Fibroblast of upper back skin (primary cell): Measurements from ENCODE around the gene C1orf226.

Experiments used
- DNase-seq: peaks from one replicate; pipeline ENCODE4 v3.0.0-alpha.2; 2013

Gene C1orf226

DNA sequence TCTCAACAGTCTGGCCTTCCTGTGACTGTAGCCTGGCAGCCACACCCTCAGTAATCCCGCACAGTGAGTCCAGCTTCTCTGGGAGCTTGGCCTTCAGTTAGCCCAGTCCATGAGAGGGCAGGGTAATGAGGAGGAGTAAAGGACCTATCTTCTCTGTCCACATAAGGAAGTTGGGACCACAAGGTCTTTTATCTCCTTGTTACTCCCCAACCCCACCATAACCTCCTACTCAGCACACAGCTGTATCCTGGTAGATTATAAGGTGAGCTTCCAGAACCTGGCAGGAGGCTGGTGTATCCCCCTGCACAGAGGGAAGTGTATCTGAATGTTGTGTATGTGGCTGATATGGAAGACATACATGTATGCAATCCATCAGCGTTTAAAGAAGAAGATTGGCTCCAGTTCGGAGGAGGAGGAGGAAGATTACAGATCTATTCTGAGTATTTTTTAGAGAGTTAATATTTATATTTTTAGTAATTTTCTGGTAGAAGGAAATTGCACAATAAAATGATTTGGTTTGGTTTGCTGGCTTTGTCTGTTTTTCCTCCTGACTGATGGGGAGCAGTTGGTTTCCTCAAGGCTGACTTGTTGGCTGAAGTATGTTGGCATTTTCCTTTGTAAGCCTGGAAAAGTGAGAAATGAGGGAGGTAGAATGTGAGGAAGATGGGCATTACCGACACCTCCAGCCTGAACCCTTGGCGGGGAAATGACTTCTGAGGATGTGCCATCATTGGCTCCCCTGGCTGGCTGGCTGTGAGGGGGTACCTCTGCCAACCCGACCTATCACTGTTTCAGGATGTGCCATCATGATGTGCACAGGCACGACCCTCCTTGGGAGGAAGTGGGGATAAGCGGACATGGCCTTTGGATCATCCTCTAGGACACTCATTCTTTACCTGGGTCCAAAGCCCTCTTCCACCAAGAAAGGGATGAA is 5.0 kb downstream of the C1orf226 start:
- DNase-seq, result no peak

DNA sequence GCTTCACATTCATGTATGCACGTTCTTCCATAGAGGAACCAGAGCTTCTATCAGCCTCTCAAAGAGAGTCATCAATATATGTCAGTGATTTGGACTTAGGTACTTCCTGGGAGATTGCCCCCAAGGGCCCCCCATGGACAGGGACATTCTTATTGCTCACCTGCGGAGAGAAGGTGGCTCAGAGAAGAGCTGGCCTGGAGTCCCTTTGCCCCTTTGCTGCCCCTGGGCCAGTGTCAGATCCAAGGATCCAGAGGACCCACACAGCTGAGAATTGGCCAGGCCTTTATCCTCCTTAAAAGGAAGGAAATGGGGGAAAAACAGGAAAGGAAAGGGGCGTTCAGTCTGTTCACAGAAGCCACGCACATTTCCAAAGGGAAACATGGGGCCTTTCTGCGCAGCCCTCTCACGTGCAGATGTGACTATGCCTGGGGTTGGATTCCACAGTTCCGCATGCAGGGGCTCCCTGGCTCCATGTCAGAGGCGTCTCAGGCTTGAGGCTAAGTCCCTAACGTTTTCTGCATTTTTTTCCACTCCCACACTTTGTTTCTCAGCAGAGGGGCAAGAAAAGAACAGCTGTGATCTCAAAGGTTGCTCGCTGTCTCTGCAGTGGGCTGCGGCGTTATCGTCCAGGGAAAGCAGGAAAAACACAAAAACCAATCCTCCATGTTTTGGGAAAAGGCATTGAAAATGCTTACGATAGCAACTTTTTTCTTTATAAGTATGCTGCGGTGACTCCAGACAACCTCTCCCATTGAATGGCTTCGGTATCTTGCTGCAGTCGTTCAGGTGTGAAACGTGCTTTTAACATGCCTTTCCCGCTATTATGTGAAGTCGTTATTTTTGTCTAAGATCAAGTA is 5.9 kb downstream of the C1orf226 start:
- DNase-seq, result no peak

DNA sequence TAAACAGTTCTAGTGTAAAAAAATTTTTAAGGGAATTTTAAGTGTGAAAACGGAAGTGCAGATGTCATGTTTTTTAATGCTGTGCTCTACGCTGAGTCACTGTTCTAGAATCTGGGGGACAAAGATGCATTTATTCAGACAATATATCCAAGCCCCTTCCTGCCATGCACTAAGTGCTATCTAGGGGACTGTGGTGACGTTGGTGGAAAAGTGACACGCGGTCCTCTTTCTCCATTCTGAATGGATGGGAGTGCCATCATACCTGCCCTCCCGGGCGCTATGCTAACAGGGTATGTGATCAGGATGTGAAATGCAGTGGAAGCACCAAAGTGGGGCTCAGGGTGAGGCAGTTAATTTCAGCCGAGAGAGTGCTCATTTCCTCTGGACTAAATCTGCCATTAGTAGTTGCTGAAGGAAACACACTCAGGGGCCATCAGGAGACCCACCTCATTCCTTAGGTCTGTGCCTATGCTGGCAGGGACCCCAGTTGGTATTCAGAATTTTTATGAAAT is 6.6 kb downstream of the C1orf226 start:
- no peak for DNase-seq

DNA sequence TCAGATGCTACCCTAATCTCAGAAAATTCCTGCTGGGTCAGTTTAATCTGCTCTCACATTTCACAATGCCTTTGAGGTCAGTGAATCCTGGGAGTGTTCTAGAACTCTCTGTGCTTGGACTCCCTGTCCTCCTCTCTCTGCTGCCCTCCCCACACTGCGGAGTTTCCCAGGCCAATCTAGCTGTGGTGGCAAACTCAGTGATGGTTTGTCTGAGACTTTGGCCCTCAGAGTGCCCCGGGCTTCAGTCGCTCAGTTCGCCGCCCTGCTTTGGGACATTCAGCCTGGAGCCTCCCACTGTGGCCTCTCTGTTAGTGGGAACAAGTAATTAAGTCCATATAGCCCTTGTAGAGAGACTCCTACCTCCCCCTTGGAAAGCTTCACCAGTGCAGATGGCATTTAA is 7.1 kb downstream of the C1orf226 start:
- DNase-seq, result no peak

DNA sequence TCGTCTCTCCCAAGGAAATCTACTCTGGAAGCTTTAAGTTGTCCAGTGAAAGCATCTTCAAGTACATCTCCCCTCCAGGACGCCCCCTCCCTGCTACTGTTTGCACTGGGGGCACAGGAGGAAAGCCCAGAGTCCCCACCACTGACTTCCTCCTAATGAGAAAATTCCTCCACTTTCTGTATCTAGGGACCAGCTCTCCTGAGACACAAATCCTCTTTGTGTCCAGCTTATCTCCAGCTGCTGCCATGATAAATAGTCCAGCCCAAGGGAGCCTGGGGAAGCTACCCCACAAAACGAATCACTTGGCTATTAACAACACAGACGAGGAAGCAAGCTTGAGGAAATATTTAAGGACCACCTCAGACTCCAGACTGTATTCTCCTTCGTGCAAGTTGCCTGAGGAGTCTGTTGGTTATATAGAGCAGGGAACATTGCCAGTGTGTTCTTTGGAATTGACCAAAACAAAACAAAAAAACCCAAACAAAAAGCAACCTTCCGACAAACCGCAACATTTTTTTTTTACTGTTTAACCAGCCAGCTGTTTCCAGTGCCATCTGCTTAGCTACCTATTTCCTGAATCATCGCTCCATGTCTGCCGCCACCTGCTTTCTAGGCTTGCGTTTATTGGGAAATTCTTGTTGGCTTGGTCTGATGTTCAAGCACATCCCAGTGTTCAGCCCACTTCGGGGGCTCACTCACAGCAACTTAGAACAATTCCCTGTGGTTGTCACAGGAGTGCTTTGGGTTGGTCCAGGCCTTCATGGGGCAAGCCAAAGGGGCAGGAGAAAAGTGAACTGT is 7.7 kb downstream of the C1orf226 start:
- DNase-seq, result peak; percentile 13

DNA sequence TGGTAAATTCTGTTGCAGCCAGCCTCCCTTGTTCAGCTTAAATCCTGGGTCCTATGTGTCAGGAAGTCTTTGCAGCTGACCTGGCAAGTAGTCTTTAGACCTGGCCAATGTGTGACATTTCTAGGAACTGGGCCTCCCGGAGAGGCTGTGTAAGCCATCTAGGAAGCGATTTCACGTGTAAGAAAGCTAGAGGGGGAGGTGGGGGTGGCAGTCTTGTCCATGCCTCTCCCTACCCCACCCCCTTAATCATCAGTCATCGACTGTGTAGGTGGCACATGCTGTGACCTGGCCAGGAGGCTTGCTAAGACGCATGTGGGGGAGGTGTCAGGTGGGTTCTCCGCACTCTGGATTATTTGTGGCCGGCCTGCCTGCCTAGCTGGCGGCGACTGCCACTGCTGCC is 8.4 kb downstream of the C1orf226 start:
- DNase-seq, result no peak

DNA sequence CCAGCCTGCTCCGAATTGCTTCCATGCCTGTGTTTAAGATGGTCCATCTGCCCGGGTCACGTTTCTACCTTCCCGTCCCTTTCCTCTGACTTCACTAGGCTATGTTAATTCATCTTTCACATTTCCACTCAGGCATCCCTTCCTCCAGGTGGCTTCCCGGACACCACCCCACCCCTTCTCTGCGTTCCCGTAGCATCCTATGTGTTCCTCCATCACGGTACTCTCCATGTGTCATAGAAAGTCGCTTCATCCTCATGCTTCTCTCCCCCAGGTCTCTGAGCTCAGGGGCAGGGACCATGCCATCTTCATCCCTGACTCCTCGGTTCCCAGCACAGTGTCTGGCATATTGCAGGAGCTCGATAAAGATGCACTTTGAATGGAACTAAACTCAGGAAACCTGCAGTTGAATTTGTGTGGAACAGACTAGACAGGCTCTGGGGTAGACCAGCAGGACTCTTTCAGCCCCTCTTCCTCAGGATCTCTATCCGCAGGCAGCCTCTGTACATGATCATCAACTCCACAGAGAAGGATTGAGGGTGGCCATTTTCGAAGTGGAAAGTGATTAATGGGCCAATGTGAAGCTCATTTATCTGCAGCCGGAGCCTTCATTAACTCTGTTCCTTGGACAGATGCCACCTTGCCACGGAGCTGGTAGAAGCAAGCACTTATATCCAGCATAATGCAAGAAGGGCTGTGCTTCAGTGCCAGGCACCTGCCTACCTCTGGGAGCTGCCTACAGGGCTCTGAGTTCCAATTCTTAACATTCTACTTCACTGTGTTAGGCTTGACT is 9.1 kb downstream of the C1orf226 start:
- DNase-seq, result no peak

DNA sequence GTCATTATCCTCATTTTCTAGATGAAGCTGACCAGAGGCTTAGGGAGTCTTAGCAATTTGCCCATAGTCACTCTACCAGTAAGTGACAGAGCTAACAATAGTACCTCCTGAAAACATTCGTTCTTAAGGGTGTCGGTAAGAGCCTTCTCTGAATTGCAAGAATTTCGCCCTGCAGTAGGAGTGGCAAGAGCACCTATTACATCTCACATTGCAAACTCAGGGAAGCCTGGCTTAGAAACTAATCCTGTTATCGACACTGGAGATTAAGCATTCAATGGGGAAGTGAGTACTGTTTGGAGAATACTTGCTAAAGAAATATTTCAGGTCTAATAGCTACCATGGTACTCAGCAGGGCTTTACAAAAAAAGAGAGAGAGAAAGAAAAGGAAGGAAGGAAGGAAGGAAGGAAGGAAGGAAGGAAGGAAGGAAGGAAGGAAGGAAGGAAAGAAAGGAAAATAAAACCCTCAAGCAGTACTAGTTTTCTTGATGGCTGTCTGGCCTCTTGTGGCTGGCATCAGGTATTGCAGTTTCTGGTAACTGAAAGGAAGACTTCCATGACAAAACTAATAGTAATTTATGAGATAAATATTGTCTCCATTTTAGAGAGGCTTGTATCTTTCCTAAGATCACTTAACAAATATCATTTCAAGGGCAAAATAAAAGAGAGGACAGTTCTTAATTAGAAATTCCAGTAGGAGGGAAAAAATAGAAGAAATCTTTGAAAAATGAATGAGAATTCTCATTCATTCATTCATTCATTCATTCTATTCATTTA is 10.4 kb downstream of the C1orf226 start:
- peak; percentile 45 for DNase-seq

DNA sequence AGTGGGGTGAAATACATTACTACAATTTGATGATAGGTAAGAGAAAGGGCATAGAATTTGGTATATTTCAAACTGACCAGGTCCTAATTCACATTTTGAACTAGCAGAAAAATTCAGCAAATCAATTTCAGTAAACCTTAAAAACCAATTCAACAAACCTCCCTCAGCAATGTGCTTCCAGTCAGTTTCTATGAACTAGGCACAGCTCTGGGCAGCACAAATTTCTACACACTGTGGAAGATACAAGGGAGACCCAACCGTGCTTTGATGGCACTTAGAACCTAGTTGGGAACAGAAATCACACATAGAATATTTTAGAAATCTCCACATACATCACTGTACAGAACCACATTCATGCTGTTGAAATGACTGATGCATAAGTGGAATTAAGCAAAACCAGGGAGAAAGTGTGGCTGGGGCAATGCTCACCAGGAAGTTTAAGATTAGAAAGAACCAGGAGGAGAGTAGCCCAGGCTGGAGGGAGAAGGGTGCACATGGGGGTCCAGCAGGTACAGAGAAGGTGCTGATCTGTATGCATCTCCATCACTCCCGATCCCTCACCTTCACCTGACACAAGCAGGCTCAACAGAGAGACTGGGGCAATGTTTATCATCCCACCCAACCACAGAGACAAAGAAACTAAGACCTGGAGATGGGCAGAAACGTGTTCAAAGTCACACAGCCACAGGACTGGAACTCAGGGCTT is 14.8 kb downstream of the C1orf226 start:
- DNase-seq, result no peak

DNA sequence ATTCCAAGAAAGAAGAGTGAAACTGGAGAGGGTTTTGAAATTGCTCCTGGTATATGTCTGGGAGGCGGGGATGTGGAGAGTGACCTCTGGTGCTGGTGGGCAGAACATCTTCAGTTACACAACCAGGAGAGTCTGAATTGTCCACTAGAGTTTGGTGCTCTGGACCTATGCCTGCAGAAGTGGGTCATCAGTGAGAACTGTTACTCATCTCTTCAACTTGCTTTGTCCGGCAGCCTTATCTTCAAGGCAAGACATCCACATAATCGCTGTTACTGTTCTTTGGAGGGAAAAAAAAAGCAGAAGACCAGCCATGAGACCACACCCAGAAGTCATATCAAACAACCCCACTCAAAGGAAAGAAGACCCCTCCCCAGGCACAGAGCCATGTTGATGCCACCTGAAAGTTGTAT is 15.5 kb downstream of the C1orf226 start:
- DNase-seq, result no peak

DNA sequence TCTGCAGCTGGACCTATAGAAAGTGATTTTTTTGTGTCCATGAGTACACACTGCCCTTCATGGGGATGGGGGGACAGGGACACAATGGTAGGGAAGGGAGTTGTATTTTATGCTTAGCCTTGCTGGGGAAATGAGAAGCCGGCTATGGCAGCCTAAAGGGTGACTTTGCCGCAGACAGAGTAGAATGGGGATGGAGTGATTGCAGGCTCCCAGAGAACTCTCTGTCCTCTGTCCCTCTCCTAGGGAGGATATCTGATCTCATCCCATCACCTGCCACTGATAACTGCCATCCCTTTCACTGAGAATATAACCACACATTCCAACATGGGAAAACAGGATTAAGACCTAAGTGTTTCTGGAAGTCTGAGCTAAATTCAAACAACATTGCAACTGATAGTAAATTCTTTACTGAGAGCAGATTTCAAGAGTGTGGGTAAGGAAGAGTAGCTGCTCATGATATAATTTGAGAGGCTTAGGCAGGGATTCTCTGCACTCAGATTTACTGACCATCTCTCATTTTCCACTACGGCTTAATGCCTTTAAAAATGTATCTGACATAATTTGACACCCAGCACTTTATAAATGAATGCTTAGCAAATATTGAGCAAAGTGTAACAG is 16.5 kb downstream of the C1orf226 start:
- no peak for DNase-seq

DNA sequence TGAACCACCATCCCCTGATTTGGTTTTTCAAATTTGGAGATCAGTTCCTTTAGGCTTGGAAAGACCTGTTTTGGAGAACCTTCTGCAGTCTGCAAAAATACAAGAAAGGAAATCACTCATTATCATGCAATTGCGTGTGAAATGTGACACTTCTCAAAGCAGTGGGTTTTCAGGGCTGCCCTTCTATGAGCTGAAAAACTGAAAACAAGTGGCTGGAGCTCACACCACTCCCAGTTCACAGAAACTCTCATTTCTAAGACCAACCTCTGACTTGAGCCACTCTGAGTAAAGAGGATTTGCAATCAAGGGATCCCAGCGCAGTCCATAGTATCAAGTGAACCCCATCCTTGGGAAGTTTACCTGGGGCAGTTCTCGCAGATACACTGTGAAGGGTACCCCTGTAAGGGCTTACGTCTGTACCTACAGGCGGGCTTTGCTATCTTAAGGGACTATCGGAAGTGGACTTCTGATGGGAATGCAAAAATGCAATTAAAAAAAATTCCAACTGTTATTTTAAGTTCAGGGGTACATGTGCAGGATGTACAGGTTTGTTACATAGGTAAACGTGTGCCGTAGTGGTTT is 17.6 kb downstream of the C1orf226 start:
- DNase-seq, result no peak

DNA sequence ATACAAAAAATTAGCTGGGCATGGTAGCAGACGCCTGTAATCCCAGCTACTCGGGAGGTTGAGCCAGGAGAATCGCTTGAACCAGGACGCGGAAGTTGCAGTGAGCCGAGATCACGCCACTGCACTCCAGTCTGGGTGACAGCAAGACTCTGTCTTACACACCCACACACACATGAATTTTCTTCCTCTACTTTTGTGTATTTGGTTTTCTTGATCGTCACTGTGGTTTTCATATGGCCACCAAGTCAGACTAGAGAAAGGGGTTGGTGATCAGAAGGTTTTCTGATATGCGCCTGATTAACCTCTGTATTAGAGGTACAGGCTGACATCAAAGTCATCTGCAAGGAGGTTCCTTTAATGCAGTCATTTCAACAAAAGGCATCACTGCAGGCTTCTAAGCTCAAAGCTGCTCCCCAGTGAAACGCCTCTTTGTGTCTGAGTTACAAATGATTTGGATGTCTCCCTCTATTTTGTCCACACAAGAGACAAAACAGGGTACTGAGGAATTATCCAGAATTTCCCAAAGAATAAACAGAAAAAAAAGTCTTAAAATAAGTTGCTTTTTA is 19.3 kb downstream of the C1orf226 start:
- DNase-seq, result no peak

DNA sequence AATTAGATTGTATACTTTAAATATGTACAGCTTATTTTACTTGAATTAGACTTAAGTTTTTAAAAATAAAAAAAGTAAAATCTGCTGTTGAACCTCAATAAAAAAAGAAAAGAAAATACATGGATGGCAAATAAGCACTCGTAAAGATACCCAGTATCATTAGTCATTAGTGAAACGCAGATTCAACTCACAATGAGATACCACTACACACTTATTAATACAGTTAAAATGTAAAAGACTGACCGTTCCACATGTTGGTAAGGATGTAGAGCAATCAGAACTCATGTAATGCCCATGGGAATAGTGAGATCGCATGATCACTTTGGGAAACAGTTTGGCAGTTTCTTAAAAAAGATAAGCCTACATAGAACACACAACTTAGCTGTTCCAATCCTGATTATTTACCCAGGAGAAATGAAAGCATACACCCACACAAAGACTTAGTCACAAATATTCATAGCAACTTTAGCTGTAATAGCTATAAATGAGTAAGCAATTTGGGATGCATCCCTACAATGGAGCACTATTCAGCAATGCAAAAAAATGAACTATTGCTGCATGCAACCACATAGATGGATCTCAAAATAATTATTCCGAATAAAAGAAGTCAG is 23.1 kb downstream of the C1orf226 start:
- DNase-seq, result peak; percentile 42

DNA sequence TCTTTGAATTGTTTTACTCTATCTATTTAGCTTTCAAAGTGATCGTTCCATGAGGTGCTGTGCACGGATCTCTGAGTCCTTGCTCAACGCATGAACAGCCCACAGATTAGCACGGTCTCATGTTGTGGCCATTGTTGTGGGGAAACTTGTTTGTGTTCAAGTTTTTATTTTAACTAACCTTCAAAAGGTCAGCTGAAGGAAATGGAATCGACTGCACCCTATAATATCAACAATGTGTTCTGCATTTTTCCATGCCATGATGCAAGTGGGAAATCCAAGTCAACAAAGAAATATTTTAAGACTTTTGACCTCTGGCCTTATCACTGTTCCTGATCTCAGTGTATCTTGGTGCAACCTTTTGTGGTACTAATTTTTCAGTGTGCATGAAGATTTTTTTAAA is 24.3 kb downstream of the C1orf226 start:
- DNase-seq, result no peak

DNA sequence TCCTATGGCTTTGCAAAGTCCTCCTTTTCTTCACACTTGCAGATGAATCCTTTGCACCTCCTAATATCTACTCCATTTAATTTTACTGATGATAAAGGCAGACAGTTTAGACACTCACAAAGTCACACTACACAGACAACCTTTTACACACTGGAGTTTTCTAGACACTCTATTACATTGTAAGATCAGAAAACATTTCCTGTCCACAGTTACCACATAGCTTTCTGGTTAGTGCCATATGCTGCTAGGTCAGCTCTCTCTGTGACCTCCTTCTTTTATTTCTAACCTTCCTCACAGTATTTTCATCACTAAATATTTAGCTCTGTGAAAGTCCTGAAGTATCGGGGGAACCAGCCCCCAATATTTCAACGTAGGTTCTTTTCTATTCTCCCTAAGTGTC is 25.3 kb downstream of the C1orf226 start:
- no peak for DNase-seq

DNA sequence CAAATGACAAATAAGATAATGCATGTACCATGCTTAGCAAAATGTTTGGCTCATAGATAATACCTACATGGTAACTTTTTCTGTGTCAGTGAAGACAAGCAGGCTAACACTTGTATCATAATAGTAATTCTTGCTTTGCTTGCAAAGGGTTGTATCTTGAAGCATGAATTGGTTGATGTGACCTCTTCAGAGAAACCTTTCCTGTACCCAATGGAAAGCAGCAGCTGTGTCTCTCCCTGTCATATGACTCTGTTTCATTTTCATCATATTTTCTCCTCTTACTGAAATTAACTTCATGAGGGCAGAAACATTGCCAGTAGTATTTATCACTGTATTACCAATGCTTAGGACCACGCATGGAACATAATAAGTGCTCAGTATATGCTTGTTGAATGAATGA is 26.0 kb downstream of the C1orf226 start:
- no peak for DNase-seq

DNA sequence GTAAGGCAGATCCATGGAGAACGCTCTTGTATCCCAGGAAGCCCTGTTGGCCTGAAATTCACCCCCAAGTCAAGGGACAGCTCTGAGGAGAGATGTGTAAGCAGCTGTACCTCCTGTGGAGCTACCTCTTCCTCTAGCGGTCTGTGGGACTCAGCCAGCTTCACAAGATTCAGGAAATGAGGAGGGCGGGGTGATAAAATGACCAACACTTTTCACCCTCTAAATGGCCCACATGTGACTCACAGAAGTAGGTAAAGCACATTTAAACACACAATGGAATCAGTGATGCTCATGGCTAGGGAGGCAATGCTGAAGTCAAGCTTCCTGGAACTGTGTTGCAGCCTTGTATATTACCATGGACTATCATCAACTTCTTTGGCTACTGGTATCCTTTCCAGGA is 30.5 kb downstream of the C1orf226 start, which contains the start of gene SH2D1B:
Gene SH2D1B, minus strand, starts transcription at position 135 of the 400 bp plus-strand sequence. Its CDS starts 120 bp downstream, at position 15.
- DNase-seq, result no peak

DNA sequence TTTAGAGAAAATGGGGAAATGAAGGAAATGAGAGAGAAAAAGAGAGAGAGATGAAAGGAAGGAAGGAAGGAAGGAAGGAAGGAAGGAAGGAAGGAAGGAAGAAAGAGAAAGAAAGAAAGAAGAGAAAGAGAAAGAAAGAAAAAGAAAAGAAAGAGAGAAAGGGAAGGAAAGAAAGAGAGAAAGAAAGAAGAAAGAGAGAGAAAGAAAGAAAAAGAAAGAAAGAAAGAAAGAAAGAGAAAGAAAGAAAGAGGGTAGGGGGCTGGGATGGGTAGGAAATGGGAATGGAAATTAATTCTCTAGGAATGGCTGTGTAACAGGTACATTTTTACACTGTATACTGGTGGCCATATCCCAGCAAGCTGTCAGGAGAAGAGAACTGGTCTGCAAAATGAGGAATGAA is 34.7 kb downstream of the C1orf226 start:
- no peak for DNase-seq
